Measurements from ENCODE around the gene SYNJ1.

- TF ChIP-seq POLR2A (IDR thresholded peaks at IDR 0.05) (no peak), CTCF (IDR thresholded peaks at IDR 0.05) (no peak)
Observed at GRCh38 chr21:32584472-32584871, 143.3 kb downstream of the SYNJ1 start.

Measured in tibial nerve (tissue), 3 donors.